ENCODE measurements around the gene SRC. TPM values are rescaled to one million over a fixed set of nuclear protein-coding genes. Genes with fewer than 3 reads are reported as not detected.

Gene SRC
- total RNA-seq, 2 donors from 2014 or later: 75.6 to 109 TPM

- peaks cover 6% of the 10 kb centered on the region for H3K27me3 Mint-ChIP-seq (ENCODE audit: insufficient read depth)
- TF ChIP-seq CTCF (conservative IDR thresholded peaks at IDR 0.05): no peak
- no peak overlapping the region for H3K27ac Mint-ChIP-seq
Measured at GRCh38 chr20:37446286-37447032, 100.5 kb downstream of the SRC start.

GRCh38 chr20:37447688-37448087 is 101.7 kb downstream of the SRC start:
- 84 to 92% methylated on average over 1 to 3 of the region's 3 CpGs for WGBS, 2 experiments (ENCODE audit: insufficient coverage in 1 of 2, insufficient read length in 1 of 2)
- Histone ChIP-seq H3K9me3 (ENCODE audit: control insufficient read depth, low read length) (no peaks in the 10 kb centered on the region), H3K4me3 (ENCODE audit: low read length) (no peak overlapping the region), H3K9ac (ENCODE audit: extremely low read depth, low read length, poor library complexity, severe bottlenecking) (no peak overlapping the region), H3K36me3 (ENCODE audit: control insufficient read depth, insufficient read depth, low read length) (no peaks in the 10 kb centered on the region), H3K27me3 (ENCODE audit: control insufficient read depth, insufficient read depth, low read length, poor library complexity, severe bottlenecking) (peaks cover 30% of the 10 kb centered on the region), H3K4me1 (ENCODE audit: control insufficient read depth, insufficient read depth, low read length) (no peaks in the 10 kb centered on the region), H3K27ac (ENCODE audit: low read depth, low read length) (no peak overlapping the region)
- H3K27me3 Mint-ChIP-seq (ENCODE audit: insufficient read depth): peaks cover 7% of the 10 kb centered on the region
- DNase-seq: no peak
- H3K9me3 Mint-ChIP-seq: no peaks in the 10 kb centered on the region
- H3K4me3 Mint-ChIP-seq: no peak overlapping the region
- TF ChIP-seq CTCF (conservative IDR thresholded peaks at IDR 0.05): no peak
- no peaks in the 10 kb centered on the region for H3K4me1 Mint-ChIP-seq
- H3K27ac Mint-ChIP-seq: no peak overlapping the region
- no peaks in the 10 kb centered on the region for H3K36me3 Mint-ChIP-seq (ENCODE audit: low read depth)

More at GRCh38 chr20:37446286-37447032, 100.5 kb downstream of the SRC start:
- H3K9me3 ChIP-seq (ENCODE audit: control insufficient read depth, low read length): no peaks in the 10 kb centered on the region
- no peak overlapping the region for H3K9ac ChIP-seq (ENCODE audit: extremely low read depth, low read length, poor library complexity, severe bottlenecking)
- H3K27ac ChIP-seq (ENCODE audit: low read depth, low read length): no peak overlapping the region
- Mint-ChIP-seq H3K4me3 (no peak overlapping the region), H3K36me3 (ENCODE audit: low read depth) (no peaks in the 10 kb centered on the region), H3K4me1 (no peaks in the 10 kb centered on the region), H3K9me3 (no peaks in the 10 kb centered on the region)
- no peak overlapping the region for H3K4me3 ChIP-seq (ENCODE audit: low read length)
- no peaks in the 10 kb centered on the region for H3K4me1 ChIP-seq (ENCODE audit: control insufficient read depth, insufficient read depth, low read length)
- 82 to 96% methylated on average over 3 to 5 of the region's 5 CpGs for WGBS, 2 experiments (ENCODE audit: insufficient coverage in 1 of 2, insufficient read length in 1 of 2)
- H3K27me3 ChIP-seq (ENCODE audit: control insufficient read depth, insufficient read depth, low read length, poor library complexity, severe bottlenecking): peaks cover 25% of the 10 kb centered on the region
- H3K36me3 ChIP-seq (ENCODE audit: control insufficient read depth, insufficient read depth, low read length): no peaks in the 10 kb centered on the region
- DNase-seq: no peak

GRCh38 chr20:37449276-37449675 is 103.3 kb downstream of the SRC start:
- H3K9me3 ChIP-seq (ENCODE audit: control insufficient read depth, low read length): no peaks in the 10 kb centered on the region
- no peak overlapping the region for H3K27ac ChIP-seq (ENCODE audit: low read depth, low read length)
- H3K4me1 ChIP-seq (ENCODE audit: control insufficient read depth, insufficient read depth, low read length): no peaks in the 10 kb centered on the region
- H3K27me3 ChIP-seq (ENCODE audit: control insufficient read depth, insufficient read depth, low read length, poor library complexity, severe bottlenecking): peaks cover 37% of the 10 kb centered on the region
- peaks cover 22% of the 10 kb centered on the region for H3K27me3 Mint-ChIP-seq (ENCODE audit: insufficient read depth)
- DNase-seq: no peak
- no peak overlapping the region for H3K4me3 ChIP-seq (ENCODE audit: low read length)
- no peak overlapping the region for H3K4me3 Mint-ChIP-seq
- no peak overlapping the region for H3K27ac Mint-ChIP-seq
- no peaks in the 10 kb centered on the region for H3K36me3 ChIP-seq (ENCODE audit: control insufficient read depth, insufficient read depth, low read length)
- H3K4me1 Mint-ChIP-seq: no peaks in the 10 kb centered on the region
- no peak overlapping the region for H3K9ac ChIP-seq (ENCODE audit: extremely low read depth, low read length, poor library complexity, severe bottlenecking)
- H3K36me3 Mint-ChIP-seq (ENCODE audit: low read depth): no peaks in the 10 kb centered on the region
- no peaks in the 10 kb centered on the region for H3K9me3 Mint-ChIP-seq
- WGBS, 2 experiments (ENCODE audit: insufficient coverage in 1 of 2, insufficient read length in 1 of 2): 84 to 87% methylated on average over 8 to 12 of the region's 12 CpGs
- no peak for TF ChIP-seq CTCF (conservative IDR thresholded peaks at IDR 0.05)
